GM19455 (cell line): ENCODE measurements around the gene LAMA3.

ENCODE experiments used
- ATAC-seq: cut with Tn5 transposase; IDR thresholded peaks from one replicate; pipeline ENCODE4 v1.9.1; 2021; ENCODE audit not compliant: unreplicated experiment

LAMA3 gene

GRCh38 chr18:23761941-23762340, 72.7 kb downstream of the LAMA3 start:
- ATAC-seq: no peak

GRCh38 chr18:23763343-23763742, 74.1 kb downstream of the LAMA3 start:
- no peak for ATAC-seq

- no peak for ATAC-seq
These were observed 76.7 kb downstream of the LAMA3 start for GRCh38 chr18:23765931-23766330.

- no peak for ATAC-seq
These were observed 83.2 kb downstream of the LAMA3 start for GRCh38 chr18:23772327-23773024.

GRCh38 chr18:23776306-23776705, 87.1 kb downstream of the LAMA3 start:
- no peak for ATAC-seq

GRCh38 chr18:23778828-23779227, 89.6 kb downstream of the LAMA3 start:
- no peak for ATAC-seq

- ATAC-seq: no peak
These were observed 90.5 kb downstream of the LAMA3 start for GRCh38 chr18:23779696-23780303.

GRCh38 chr18:23784832-23785245, 95.6 kb downstream of the LAMA3 start:
- ATAC-seq: no peak

GRCh38 chr18:23793051-23793450, 103.8 kb downstream of the LAMA3 start:
- no peak for ATAC-seq

GRCh38 chr18:23793985-23794867, 105.0 kb downstream of the LAMA3 start:
- no peak for ATAC-seq

- no peak for ATAC-seq
These were observed 109.0 kb downstream of the LAMA3 start for GRCh38 chr18:23798249-23798648.

GRCh38 chr18:23798824-23799223, 109.6 kb downstream of the LAMA3 start:
- ATAC-seq: no peak

GRCh38 chr18:23799540-23799939, 110.3 kb downstream of the LAMA3 start:
- no peak for ATAC-seq

GRCh38 chr18:23800902-23801301, 111.6 kb downstream of the LAMA3 start:
- ATAC-seq: no peak

- ATAC-seq: no peak
These were observed 113.6 kb downstream of the LAMA3 start for GRCh38 chr18:23802817-23803216.

GRCh38 chr18:23803755-23804154, 114.5 kb downstream of the LAMA3 start:
- no peak for ATAC-seq

GRCh38 chr18:23805898-23806297, 116.6 kb downstream of the LAMA3 start:
- ATAC-seq: no peak

- no peak for ATAC-seq
These were observed 120.2 kb downstream of the LAMA3 start for GRCh38 chr18:23809415-23809814.

GRCh38 chr18:23810396-23810795, 121.1 kb downstream of the LAMA3 start:
- no peak for ATAC-seq

- no peak for ATAC-seq
These were observed 121.9 kb downstream of the LAMA3 start for GRCh38 chr18:23811176-23811575.

GRCh38 chr18:23812546-23813440, 123.5 kb downstream of the LAMA3 start:
- no peak for ATAC-seq
